ENCODE results near the gene THAP11.

THAP11 gene

DNA sequence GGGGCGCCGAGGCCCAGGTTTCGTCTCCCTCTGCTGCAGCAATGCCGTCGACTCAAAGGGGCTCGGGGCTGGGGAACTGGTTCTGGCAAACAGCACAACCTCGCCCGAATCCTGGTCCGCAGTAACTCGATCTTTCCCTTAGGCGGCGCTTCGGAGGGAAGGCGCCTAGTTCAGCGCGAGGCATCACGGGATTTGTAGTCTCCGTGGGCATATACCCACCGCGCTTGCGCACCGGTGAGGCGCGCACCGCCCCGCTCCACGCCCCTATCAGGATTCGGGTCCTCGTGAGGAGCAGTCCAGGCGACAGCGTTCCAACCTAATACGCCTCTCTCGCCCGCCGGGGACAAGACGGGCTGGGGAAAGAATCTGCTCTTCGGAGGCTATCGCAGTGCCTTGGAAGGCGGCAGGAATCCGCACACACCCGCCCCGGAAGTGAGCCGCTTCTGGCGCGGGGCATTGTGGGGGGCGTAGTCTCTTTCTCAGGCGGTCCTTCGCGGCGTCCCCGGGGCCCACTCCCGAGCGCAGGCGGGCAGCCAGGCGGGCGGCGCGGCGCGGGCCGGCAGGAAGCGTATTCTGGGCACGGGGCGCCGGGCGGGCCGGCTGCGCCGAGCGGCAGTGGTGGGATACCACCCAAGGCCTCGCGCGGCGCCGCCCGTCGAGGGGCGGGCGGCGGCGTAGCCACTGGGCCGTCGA, at the start of gene THAP11:
Gene THAP11 (plus strand): TSS at position 505 of the 693 bp plus-strand sequence. CDS start 235 bp downstream, outside the sequence.
- Histone ChIP-seq H3K36me3 (ENCODE audit: insufficient read depth, low read length) (peaks cover 17% of the 10 kb centered on the region), H3K79me2 (ENCODE audit: insufficient read depth, low read length) (peaks cover 41% of the 10 kb centered on the region), H2AFZ (ENCODE audit: low read depth, low read length) (peak within 1 kb of the TSS; percentile 89), H3K4me2 (ENCODE audit: insufficient read depth, low read length) (peak within 1 kb of the TSS; percentile 92), H3K27me3 (ENCODE audit: insufficient read depth, low read length, poor library complexity) (no peaks in the 10 kb centered on the region), H3K4me1 (ENCODE audit: insufficient read depth, low read length) (peaks cover 46% of the 10 kb centered on the region), H3K9me3 (ENCODE audit: insufficient read depth, low read length, severe bottlenecking) (no peaks in the 10 kb centered on the region), H3K27ac (ENCODE audit: low read length) (peak within 1 kb of the TSS; percentile 94), H4K20me1 (ENCODE audit: insufficient read depth, low read length) (peaks cover 21% of the 10 kb centered on the region), H3K4me3 (ENCODE audit: low read depth in 1 of 2, low read length in 2 of 2) (peak within 1 kb of the TSS; percentile 27 to 71), H3K9ac (ENCODE audit: low read depth, low read length) (peak within 1 kb of the TSS; percentile 62)
- DNase-seq (peak; percentile 96), ATAC-seq (ENCODE audit: insufficient read depth, low read depth) (peak; percentile 49)
- no peak for TF ChIP-seq EZH2 (IDR thresholded peaks at IDR 0.05; ENCODE audit: borderline replicate concordance, low read depth, low read length, severe bottlenecking)
- TF ChIP-seq, protein P1, sequence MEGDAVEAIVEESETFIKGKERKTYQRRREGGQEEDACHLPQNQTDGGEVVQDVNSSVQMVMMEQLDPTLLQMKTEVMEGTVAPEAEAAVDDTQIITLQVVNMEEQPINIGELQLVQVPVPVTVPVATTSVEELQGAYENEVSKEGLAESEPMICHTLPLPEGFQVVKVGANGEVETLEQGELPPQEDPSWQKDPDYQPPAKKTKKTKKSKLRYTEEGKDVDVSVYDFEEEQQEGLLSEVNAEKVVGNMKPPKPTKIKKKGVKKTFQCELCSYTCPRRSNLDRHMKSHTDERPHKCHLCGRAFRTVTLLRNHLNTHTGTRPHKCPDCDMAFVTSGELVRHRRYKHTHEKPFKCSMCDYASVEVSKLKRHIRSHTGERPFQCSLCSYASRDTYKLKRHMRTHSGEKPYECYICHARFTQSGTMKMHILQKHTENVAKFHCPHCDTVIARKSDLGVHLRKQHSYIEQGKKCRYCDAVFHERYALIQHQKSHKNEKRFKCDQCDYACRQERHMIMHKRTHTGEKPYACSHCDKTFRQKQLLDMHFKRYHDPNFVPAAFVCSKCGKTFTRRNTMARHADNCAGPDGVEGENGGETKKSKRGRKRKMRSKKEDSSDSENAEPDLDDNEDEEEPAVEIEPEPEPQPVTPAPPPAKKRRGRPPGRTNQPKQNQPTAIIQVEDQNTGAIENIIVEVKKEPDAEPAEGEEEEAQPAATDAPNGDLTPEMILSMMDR (IDR thresholded peaks at IDR 0.05; ENCODE audit: borderline replicate concordance, extremely low read depth, low read length, poor library complexity, severe bottlenecking) = peak; percentile 95

DNA sequence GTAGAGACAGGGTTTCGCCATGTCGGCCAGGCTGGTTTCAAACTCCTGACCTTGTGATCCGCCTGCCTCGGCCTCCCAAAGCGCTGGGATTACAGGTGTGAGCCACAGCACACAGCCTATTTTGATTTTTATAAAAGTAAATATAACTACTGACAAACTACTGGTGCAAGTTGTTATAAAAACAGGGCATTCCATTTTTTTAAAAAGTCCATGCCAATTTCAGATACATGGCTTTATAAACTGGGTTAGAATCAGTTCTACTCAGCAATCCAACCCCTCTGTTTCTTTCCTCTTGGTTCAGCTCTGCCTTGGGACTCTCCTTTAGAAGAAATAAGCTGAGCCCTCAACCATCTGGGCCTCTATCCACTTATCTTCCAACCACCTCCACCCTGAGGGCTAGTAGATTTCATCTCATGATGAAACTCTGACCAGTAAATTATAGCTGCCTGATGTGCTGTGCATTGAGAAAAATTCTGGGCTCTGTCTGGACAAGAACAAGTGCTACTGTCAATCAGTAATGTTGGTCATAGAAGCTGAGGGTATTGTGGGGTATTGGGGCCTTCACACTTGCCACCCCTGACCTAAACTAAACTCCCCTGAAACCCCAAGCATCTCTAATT, 45.9 kb upstream of the THAP11 start:
- H3K79me2 ChIP-seq (ENCODE audit: insufficient read depth, low read length) = peaks cover 67% of the 10 kb centered on the region

DNA sequence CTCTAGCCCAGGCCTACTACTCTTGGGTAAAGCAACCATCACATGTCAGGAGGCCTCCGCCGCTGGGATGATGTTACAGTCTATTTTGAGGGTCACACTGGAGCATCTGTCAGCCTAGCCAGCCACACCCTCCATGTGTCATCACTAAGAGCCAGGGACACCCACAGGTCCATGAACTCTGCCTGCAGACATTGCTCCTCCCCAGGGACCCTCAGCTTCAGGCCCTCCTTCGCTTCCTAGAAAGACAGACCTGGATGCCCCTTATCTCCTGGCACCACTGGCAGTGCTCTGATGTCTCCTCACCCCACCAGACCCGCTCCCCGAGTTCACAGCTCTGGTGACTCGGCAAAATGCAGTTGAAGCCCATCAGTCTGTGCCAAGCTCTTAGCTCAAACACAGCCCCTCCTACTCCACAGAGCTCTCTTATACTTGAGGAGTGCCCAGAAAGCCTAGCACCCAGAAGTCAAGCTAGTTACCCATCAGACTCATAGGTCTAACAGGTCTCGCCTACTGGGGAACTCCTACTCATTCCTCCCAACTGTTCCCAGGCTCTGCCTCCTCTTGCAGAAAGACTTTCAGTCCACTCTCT, 41.7 kb upstream of the THAP11 start:
- H3K36me3 ChIP-seq (ENCODE audit: insufficient read depth, low read length) = peaks cover 53% of the 10 kb centered on the region
- TF ChIP-seq, protein P1 (IDR thresholded peaks at IDR 0.05; ENCODE audit: borderline replicate concordance, extremely low read depth, low read length, poor library complexity, severe bottlenecking) = no peak
- no peak for TF ChIP-seq EZH2 (IDR thresholded peaks at IDR 0.05; ENCODE audit: borderline replicate concordance, low read depth, low read length, severe bottlenecking)

More for the DNA sequence above, 45.9 kb upstream of the THAP11 start:
- TF ChIP-seq, protein P1 (IDR thresholded peaks at IDR 0.05; ENCODE audit: borderline replicate concordance, extremely low read depth, low read length, poor library complexity, severe bottlenecking) = no peak
- no peak for TF ChIP-seq EZH2 (IDR thresholded peaks at IDR 0.05; ENCODE audit: borderline replicate concordance, low read depth, low read length, severe bottlenecking)
- ATAC-seq (ENCODE audit: insufficient read depth, low read depth) (no peak), DNase-seq (no peak)
- H3K4me2 ChIP-seq (ENCODE audit: insufficient read depth, low read length) = no peak overlapping the region
- no peaks in the 10 kb centered on the region for H3K4me1 ChIP-seq (ENCODE audit: insufficient read depth, low read length)
- H3K4me3 ChIP-seq (ENCODE audit: low read depth in 1 of 2, low read length in 2 of 2) = no peak overlapping the region
- no peaks in the 10 kb centered on the region for H3K27me3 ChIP-seq (ENCODE audit: insufficient read depth, low read length, poor library complexity)
- peaks cover 21% of the 10 kb centered on the region for H3K36me3 ChIP-seq (ENCODE audit: insufficient read depth, low read length)
- H3K27ac ChIP-seq (ENCODE audit: low read length) = no peak overlapping the region
- H2AFZ ChIP-seq (ENCODE audit: low read depth, low read length) = no peak overlapping the region
- peaks cover 12% of the 10 kb centered on the region; the same call in 1 of the 2 replicates for H4K20me1 ChIP-seq (ENCODE audit: insufficient read depth, low read length)
- no peak overlapping the region for H3K9ac ChIP-seq (ENCODE audit: low read depth, low read length)
- H3K9me3 ChIP-seq (ENCODE audit: insufficient read depth, low read length, severe bottlenecking) = no peaks in the 10 kb centered on the region

More for the DNA sequence above, 41.7 kb upstream of the THAP11 start:
- DNase-seq (no peak), ATAC-seq (ENCODE audit: insufficient read depth, low read depth) (no peak)
- H3K9me3 ChIP-seq (ENCODE audit: insufficient read depth, low read length, severe bottlenecking) = no peaks in the 10 kb centered on the region
- H3K4me3 ChIP-seq (ENCODE audit: low read depth in 1 of 2, low read length in 2 of 2) = no peak overlapping the region
- H3K79me2 ChIP-seq (ENCODE audit: insufficient read depth, low read length) = peaks cover 80% of the 10 kb centered on the region
- H3K4me1 ChIP-seq (ENCODE audit: insufficient read depth, low read length) = peaks cover 21% of the 10 kb centered on the region
- peak overlapping the region; percentile 22; the same call in 1 of the 2 replicates for H3K27ac ChIP-seq (ENCODE audit: low read length)
- no peak overlapping the region for H3K9ac ChIP-seq (ENCODE audit: low read depth, low read length)
- H2AFZ ChIP-seq (ENCODE audit: low read depth, low read length) = no peak overlapping the region
- no peak overlapping the region for H3K4me2 ChIP-seq (ENCODE audit: insufficient read depth, low read length)
- H4K20me1 ChIP-seq (ENCODE audit: insufficient read depth, low read length) = peaks cover 6% of the 10 kb centered on the region; the same call in 1 of the 2 replicates
- no peaks in the 10 kb centered on the region for H3K27me3 ChIP-seq (ENCODE audit: insufficient read depth, low read length, poor library complexity)
